HEK293 (cell line): Measurements from ENCODE around the gene PLAGL2.

Experiments used
- CTCF ChIP-seq: fragments of 450-650 bp; formaldehyde crosslinking; IDR thresholded peaks from 2 replicates; pipeline ENCODE4 v1.5.1; 2016; ENCODE audit warnings: missing biosample characterization, missing genetic modification characterization
- HOXA7 ChIP-seq: sonication (generic); formaldehyde crosslinking; IDR thresholded peaks from 2 replicates; pipeline ENCODE4 v1.8.1; 2022; ENCODE audit warnings: missing genetic modification reagents, borderline replicate concordance
- REST ChIP-seq: fragments of 450-650 bp; formaldehyde crosslinking; IDR thresholded peaks from 2 replicates; pipeline ENCODE4 v1.5.1; 2016; ENCODE audit warnings: missing biosample characterization, missing genetic modification characterization
- WT1 ChIP-seq: fragments of 450-650 bp; formaldehyde crosslinking; IDR thresholded peaks from 2 replicates; pipeline ENCODE4 v1.5.1; 2016; ENCODE audit warnings: missing biosample characterization, missing genetic modification characterization
- YY1 ChIP-seq: fragments of 450-650 bp; formaldehyde crosslinking; IDR thresholded peaks from 2 replicates; pipeline ENCODE4 v1.5.1; 2018; ENCODE audit warnings: missing biosample characterization, missing genetic modification characterization
- ZBTB21 ChIP-seq: fragments of 450-650 bp; formaldehyde crosslinking; IDR thresholded peaks from 2 replicates; pipeline ENCODE4 v1.5.1; 2017; ENCODE audit warnings: missing biosample characterization, missing genetic modification characterization
- ZNF214 ChIP-seq: fragments of 450-650 bp; formaldehyde crosslinking; IDR thresholded peaks from 2 replicates; pipeline ENCODE4 v1.5.1; 2017; ENCODE audit warnings: missing biosample characterization, mild to moderate bottlenecking, missing genetic modification characterization, borderline replicate concordance
- ZNF335 ChIP-seq: fragments of 450-650 bp; formaldehyde crosslinking; conservative IDR thresholded peaks from 2 replicates; pipeline ENCODE4 v1.5.1; 2016; ENCODE audit warnings: missing biosample characterization, missing genetic modification characterization
- ZNF416 ChIP-seq: fragments of 450-650 bp; formaldehyde crosslinking; IDR thresholded peaks from 2 replicates; pipeline ENCODE4 v1.5.1; 2016; ENCODE audit warnings: missing biosample characterization, missing genetic modification characterization
- ZNF518A ChIP-seq: fragments of 450-650 bp; formaldehyde crosslinking; conservative IDR thresholded peaks from 2 replicates; pipeline ENCODE4 v1.5.1; 2016; ENCODE audit warnings: low read depth, missing biosample characterization, missing genetic modification characterization
- ZNF670 ChIP-seq: fragments of 450-650 bp; formaldehyde crosslinking; IDR thresholded peaks from 2 replicates; pipeline ENCODE4 v1.5.1; 2016; ENCODE audit warnings: missing biosample characterization, missing genetic modification characterization, low read depth
- TF ChIP-seq, protein P1 (sequence below): fragments of 450-650 bp; formaldehyde crosslinking; IDR thresholded peaks from 2 replicates; pipeline ENCODE4 v1.5.1; 2016; ENCODE audit warnings: missing biosample characterization, missing genetic modification characterization
- TF ChIP-seq, protein P2 (sequence below): fragments of 450-650 bp; formaldehyde crosslinking; optimal IDR thresholded peaks from 2 replicates; pipeline ENCODE3; 2016; ENCODE audit warnings: missing biosample characterization, mild to moderate bottlenecking, missing genetic modification characterization

DNA sequence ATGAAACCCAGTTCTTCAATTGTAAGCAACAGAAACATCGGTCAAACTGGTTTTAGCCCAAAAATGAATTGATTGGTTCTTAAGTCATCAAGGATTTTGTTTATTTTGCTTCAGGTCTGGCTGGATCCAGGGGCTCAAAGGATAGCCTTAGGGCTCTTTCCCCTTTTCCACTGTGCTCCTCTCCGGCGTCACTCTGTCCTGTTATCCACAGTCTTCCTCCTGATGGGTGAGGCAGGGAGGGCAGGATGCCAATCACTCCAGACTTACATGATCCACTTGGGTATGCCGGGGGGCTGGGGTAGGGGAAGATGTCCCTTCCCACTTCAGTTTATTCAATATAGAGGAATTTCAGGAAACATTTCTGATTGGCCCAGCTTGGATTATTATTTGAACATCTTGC is 40.0 kb downstream of the PLAGL2 start:
- TF ChIP-seq CTCF (tag by site-specific recombination) (no peak), ZBTB21 (no peak), ZNF335 (tag by site-specific recombination) (no peak), ZNF214 (tag by site-specific recombination) (no peak), YY1 (tag by site-specific recombination) (no peak), REST (tag by site-specific recombination) (no peak), ZNF416 (tag by site-specific recombination) (no peak), HOXA7 (CRISPR knock-in tag) (no peak), WT1 (tag by site-specific recombination) (no peak), ZNF670 (no peak), ZNF518A (tag by site-specific recombination) (no peak)
- TF ChIP-seq, protein P1, sequence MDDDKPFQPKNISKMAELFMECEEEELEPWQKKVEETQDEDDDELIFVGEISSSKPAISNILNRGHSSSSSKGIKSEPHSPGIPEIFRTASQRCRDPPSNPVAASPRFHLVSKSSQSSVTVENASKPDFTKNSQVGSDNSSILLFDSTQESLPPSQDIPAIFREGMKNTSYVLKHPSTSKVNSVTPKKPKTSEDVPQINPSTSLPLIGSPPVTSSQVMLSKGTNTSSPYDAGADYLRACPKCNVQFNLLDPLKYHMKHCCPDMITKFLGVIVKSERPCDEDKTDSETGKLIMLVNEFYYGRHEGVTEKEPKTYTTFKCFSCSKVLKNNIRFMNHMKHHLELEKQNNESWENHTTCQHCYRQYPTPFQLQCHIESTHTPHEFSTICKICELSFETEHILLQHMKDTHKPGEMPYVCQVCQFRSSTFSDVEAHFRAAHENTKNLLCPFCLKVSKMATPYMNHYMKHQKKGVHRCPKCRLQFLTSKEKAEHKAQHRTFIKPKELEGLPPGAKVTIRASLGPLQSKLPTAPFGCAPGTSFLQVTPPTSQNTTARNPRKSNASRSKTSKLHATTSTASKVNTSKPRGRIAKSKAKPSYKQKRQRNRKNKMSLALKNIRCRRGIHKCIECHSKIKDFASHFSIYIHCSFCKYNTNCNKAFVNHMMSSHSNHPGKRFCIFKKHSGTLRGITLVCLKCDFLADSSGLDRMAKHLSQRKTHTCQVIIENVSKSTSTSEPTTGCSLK (tag by site-specific recombination) = no peak
- TF ChIP-seq, protein P2, sequence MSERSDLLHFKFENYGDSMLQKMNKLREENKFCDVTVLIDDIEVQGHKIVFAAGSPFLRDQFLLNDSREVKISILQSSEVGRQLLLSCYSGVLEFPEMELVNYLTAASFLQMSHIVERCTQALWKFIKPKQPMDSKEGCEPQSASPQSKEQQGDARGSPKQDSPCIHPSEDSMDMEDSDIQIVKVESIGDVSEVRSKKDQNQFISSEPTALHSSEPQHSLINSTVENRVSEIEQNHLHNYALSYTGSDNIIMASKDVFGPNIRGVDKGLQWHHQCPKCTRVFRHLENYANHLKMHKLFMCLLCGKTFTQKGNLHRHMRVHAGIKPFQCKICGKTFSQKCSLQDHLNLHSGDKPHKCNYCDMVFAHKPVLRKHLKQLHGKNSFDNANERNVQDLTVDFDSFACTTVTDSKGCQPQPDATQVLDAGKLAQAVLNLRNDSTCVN (tag by site-specific recombination) = no peak
